OCI-LY3 (cell line): ENCODE results near the gene BACH2.
"Not testable (repeated sequence)": the region's sequence is repeated elsewhere in the genome, so short reads cannot be mapped to it uniquely, and the experiment has no call there.

Experiments
- EZH2phosphoT487 ChIP-seq: fragments of 200-600 bp; shearing (Covaris generic); IDR thresholded peaks from 2 replicates; pipeline ENCODE4 v1.6.1; 2018; ENCODE audit warnings: antibody characterized with exemption, mixed run types, low read depth
- TF ChIP-seq, protein P1 (sequence below): fragments of 200-600, 300-600 bp; sonication (generic); IDR thresholded peaks from 2 replicates; pipeline ENCODE4 v1.5.1; 2014; ENCODE audit warnings: antibody characterized with exemption, low read length, low read depth

DNA sequence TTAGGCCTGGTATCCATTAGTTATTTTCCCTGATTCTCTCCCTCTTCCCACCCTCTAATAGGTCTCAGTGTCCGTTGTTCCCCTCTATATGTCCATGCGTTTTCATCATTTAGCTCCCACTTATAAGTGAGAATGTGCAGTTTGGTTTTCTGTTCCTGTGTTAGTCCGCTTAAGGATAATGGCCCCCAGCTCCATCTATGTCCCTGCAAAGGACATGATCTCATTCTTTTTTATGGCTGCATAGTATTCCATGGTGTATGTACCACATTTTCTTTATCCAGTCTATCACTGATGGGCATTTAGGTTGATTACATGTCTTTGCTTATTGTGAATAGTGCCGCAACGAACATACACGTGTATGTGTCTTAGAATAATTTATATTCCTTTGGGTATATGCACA lies 14.4 kb downstream of the BACH2 start:
- not testable (repeated sequence) for TF ChIP-seq EZH2phosphoT487
- TF ChIP-seq, protein P1, sequence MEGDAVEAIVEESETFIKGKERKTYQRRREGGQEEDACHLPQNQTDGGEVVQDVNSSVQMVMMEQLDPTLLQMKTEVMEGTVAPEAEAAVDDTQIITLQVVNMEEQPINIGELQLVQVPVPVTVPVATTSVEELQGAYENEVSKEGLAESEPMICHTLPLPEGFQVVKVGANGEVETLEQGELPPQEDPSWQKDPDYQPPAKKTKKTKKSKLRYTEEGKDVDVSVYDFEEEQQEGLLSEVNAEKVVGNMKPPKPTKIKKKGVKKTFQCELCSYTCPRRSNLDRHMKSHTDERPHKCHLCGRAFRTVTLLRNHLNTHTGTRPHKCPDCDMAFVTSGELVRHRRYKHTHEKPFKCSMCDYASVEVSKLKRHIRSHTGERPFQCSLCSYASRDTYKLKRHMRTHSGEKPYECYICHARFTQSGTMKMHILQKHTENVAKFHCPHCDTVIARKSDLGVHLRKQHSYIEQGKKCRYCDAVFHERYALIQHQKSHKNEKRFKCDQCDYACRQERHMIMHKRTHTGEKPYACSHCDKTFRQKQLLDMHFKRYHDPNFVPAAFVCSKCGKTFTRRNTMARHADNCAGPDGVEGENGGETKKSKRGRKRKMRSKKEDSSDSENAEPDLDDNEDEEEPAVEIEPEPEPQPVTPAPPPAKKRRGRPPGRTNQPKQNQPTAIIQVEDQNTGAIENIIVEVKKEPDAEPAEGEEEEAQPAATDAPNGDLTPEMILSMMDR = not testable (repeated sequence)
